ENCODE results near the gene CKAP4.

Gene CKAP4

DNA sequence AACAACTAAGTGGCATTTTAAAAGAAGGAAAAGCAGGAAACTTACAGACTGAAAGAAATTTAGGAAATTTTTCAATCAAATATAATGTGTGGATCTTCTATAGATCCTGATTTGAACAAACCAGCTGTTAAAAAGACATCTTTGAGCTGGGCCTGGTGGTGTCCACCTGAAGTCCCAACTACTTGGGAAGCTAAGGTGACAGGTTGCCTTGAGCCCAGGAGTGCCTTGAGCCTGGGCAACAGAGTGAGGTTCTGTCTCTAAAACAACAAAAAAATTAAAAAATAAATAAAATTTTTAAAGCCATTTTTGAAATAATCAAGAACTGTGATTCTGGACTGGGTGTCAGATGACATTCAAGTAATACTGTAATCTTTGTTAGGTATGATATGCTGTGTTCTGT lies 7.0 kb downstream of the CKAP4 start:
- Histone ChIP-seq H3K9me3 (replicated peaks in 1 of 2; ENCODE audit: control insufficient read depth in 2 of 2, insufficient read depth in 1 of 2, low read depth in 1 of 2, low read length in 2 of 2) (peaks cover 2 to 11% of the 10 kb centered on the region in 2 donors), H3K23ac (ENCODE audit: low read depth, low read length, poor library complexity) (no peak overlapping the region), H2BK120ac (ENCODE audit: low read depth, low read length) (no peak overlapping the region), H3K4me3 (ENCODE audit: low read length in 2 of 2) (no peak overlapping the region), H2BK15ac (ENCODE audit: low read length) (no peak overlapping the region), H2BK5ac (ENCODE audit: low read length) (no peak overlapping the region), H4K91ac (ENCODE audit: low read depth, low read length, poor library complexity) (no peak overlapping the region), H3K27ac (replicated peaks; ENCODE audit: low read length) (no peak overlapping the region), H3K27me3 (ENCODE audit: control insufficient read depth in 3 of 3, insufficient read depth in 3 of 3, low read depth in 1 of 3, low read length in 3 of 3) (no peaks in the 10 kb centered on the region), H2BK12ac (ENCODE audit: low read length) (no peak overlapping the region), H3K79me1 (ENCODE audit: low read depth, low read length) (peaks cover 4% of the 10 kb centered on the region), H3K4ac (ENCODE audit: low read length) (no peak overlapping the region), H3K18ac (ENCODE audit: low read length) (no peak overlapping the region), H2AFZ (ENCODE audit: low read length) (no peak overlapping the region), H4K8ac (ENCODE audit: low read depth, low read length) (no peak overlapping the region), H2AK5ac (ENCODE audit: low read depth, low read length) (no peak overlapping the region), H3K4me2 (ENCODE audit: insufficient read depth, low read length, poor library complexity, severe bottlenecking) (no peak overlapping the region), H3K4me1 (ENCODE audit: control insufficient read depth in 2 of 2, insufficient read depth in 1 of 2, low read depth in 1 of 2, low read length in 2 of 2) (peaks cover 9 to 11% of the 10 kb centered on the region in 2 donors), H3K9ac (ENCODE audit: low read depth, low read length, poor library complexity) (no peak overlapping the region), H3K14ac (ENCODE audit: low read length) (no peak overlapping the region), H3K36me3 (replicated peaks in 1 of 2; ENCODE audit: control insufficient read depth in 2 of 2, insufficient read depth in 2 of 2, low read length in 2 of 2) (peaks cover 35 to 86% of the 10 kb centered on the region in 2 donors)
- no peak for DNase-seq (ENCODE audit: low spot score)

- no peak for DNase-seq (ENCODE audit: low spot score)
- Histone ChIP-seq H3K9me3 (replicated peaks in 1 of 2; ENCODE audit: control insufficient read depth in 2 of 2, insufficient read depth in 1 of 2, low read depth in 1 of 2, low read length in 2 of 2) (peaks cover 2 to 11% of the 10 kb centered on the region in 2 donors), H2BK15ac (ENCODE audit: low read length) (no peak overlapping the region), H3K27ac (replicated peaks; ENCODE audit: low read length) (no peak overlapping the region), H3K23ac (ENCODE audit: low read depth, low read length, poor library complexity) (no peak overlapping the region), H3K18ac (ENCODE audit: low read length) (no peak overlapping the region), H3K9ac (ENCODE audit: low read depth, low read length, poor library complexity) (no peak overlapping the region), H3K4me2 (ENCODE audit: insufficient read depth, low read length, poor library complexity, severe bottlenecking) (no peak overlapping the region), H3K4me1 (ENCODE audit: control insufficient read depth in 2 of 2, insufficient read depth in 1 of 2, low read depth in 1 of 2, low read length in 2 of 2) (peaks cover 7 to 9% of the 10 kb centered on the region in 2 donors), H2BK12ac (ENCODE audit: low read length) (no peak overlapping the region), H3K14ac (ENCODE audit: low read length) (no peak overlapping the region), H3K4ac (ENCODE audit: low read length) (no peak overlapping the region), H4K91ac (ENCODE audit: low read depth, low read length, poor library complexity) (no peak overlapping the region), H3K27me3 (ENCODE audit: control insufficient read depth in 3 of 3, insufficient read depth in 3 of 3, low read depth in 1 of 3, low read length in 3 of 3) (no peaks in the 10 kb centered on the region), H4K8ac (ENCODE audit: low read depth, low read length) (no peak overlapping the region), H3K4me3 (ENCODE audit: low read length in 2 of 2) (no peak overlapping the region), H2BK5ac (ENCODE audit: low read length) (peak overlapping the region; percentile 9), H3K36me3 (replicated peaks in 1 of 2; ENCODE audit: control insufficient read depth in 2 of 2, insufficient read depth in 2 of 2, low read length in 2 of 2) (peaks cover 35 to 84% of the 10 kb centered on the region in 2 donors), H2AFZ (ENCODE audit: low read length) (no peak overlapping the region), H2BK120ac (ENCODE audit: low read depth, low read length) (no peak overlapping the region), H2AK5ac (ENCODE audit: low read depth, low read length) (no peak overlapping the region), H3K79me1 (ENCODE audit: low read depth, low read length) (peaks cover 2% of the 10 kb centered on the region)
- no CpG with 5 or more reads among the region's 12 CpGs for WGBS, 2 donors (ENCODE audit: extremely low coverage in 2 of 2, insufficient read length in 2 of 2, insufficient replicate concordance in 1 of 2)
These were observed 7.9 kb downstream of the CKAP4 start for GRCh38 chr12:106239951-106240335.

DNA sequence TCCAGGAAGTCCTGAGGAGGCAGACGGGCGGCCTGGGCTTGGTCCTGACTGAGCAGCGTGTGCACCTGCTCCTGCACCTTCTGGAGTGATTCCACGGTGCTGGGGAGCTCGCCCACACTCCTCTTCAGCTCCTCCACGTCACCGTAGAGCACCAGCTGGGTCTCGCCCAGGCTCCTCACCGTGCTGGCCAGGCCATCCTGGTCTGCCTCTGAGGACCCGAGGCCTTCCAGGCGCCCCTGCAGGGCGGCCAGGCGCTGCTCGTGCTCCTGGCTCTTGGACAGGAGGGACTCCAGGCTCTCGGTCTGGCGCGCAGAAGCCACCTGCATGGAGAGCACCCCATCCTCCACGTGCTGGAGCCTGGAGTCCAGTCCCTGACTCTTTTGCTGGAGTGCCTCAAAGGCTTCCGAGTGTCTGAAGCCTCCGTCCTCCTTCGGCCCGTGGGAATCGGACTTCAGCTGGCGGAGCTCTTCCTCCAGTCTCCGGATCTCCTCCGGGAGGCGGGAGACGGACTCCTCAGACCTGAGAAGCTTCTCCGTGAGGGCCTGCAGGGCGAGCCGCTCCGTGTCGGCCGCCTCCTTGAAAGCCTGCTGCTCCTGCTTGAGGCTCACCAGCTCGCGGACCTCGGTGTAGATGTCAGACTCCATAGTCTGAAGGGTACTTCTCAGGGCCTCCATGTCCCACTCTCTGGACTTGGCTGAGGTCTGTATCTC lies 8.4 kb downstream of the CKAP4 start:
- Histone ChIP-seq H2BK12ac (ENCODE audit: low read length) (no peak overlapping the region), H2BK5ac (ENCODE audit: low read length) (peak overlapping the region; percentile 9), H4K8ac (ENCODE audit: low read depth, low read length) (no peak overlapping the region), H3K36me3 (replicated peaks in 1 of 2; ENCODE audit: control insufficient read depth in 2 of 2, insufficient read depth in 2 of 2, low read length in 2 of 2) (peaks cover 35 to 78% of the 10 kb centered on the region in 2 donors), H3K4ac (ENCODE audit: low read length) (no peak overlapping the region), H3K79me1 (ENCODE audit: low read depth, low read length) (no peaks in the 10 kb centered on the region), H2AK5ac (ENCODE audit: low read depth, low read length) (no peak overlapping the region), H3K9ac (ENCODE audit: low read depth, low read length, poor library complexity) (peak overlapping the region; percentile 39), H3K27ac (replicated peaks; ENCODE audit: low read length) (peak overlapping the region; percentile 33), H2BK15ac (ENCODE audit: low read length) (no peak overlapping the region), H3K27me3 (ENCODE audit: control insufficient read depth in 3 of 3, insufficient read depth in 3 of 3, low read depth in 1 of 3, low read length in 3 of 3) (no peaks in the 10 kb centered on the region), H3K4me3 (ENCODE audit: low read length in 2 of 2) (no peak overlapping the region), H3K23ac (ENCODE audit: low read depth, low read length, poor library complexity) (no peak overlapping the region), H3K14ac (ENCODE audit: low read length) (no peak overlapping the region), H3K4me1 (ENCODE audit: control insufficient read depth in 2 of 2, insufficient read depth in 1 of 2, low read depth in 1 of 2, low read length in 2 of 2) (peaks cover 5 to 9% of the 10 kb centered on the region in 2 donors), H3K9me3 (replicated peaks in 1 of 2; ENCODE audit: control insufficient read depth in 2 of 2, insufficient read depth in 1 of 2, low read depth in 1 of 2, low read length in 2 of 2) (peaks cover 2 to 11% of the 10 kb centered on the region in 2 donors), H3K18ac (ENCODE audit: low read length) (no peak overlapping the region), H3K4me2 (ENCODE audit: insufficient read depth, low read length, poor library complexity, severe bottlenecking) (no peak overlapping the region), H4K91ac (ENCODE audit: low read depth, low read length, poor library complexity) (no peak overlapping the region), H2BK120ac (ENCODE audit: low read depth, low read length) (no peak overlapping the region), H2AFZ (ENCODE audit: low read length) (no peak overlapping the region)
- no peak for DNase-seq (ENCODE audit: low spot score)
- WGBS, 2 donors (ENCODE audit: extremely low coverage in 2 of 2, insufficient read length in 2 of 2, insufficient replicate concordance in 1 of 2), result no CpG with 5 or more reads among the region's 37 CpGs

DNA sequence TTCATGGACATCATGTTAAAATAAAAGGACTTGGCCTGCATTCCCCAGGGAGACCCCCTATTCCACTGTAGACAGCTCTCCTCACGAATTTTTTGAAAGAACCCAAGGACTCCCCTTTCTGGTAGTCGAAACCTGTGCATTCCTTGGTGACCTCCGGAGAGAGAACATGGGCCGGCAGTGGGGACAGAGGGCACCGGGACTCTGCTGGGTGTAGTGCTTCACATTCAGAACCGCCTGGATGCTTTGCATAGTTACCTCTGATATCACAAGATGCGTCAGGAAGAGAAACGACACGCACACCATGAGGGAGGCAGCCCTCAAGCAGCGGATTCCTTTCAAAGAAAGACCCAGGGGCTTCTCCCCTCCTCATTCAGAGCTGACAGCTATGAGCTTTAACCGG lies 9.7 kb downstream of the CKAP4 start:
- Histone ChIP-seq H2BK120ac (ENCODE audit: low read depth, low read length) (no peak overlapping the region), H3K4me2 (ENCODE audit: insufficient read depth, low read length, poor library complexity, severe bottlenecking) (no peak overlapping the region), H2BK15ac (ENCODE audit: low read length) (no peak overlapping the region), H2AFZ (ENCODE audit: low read length) (no peak overlapping the region), H3K27me3 (ENCODE audit: control insufficient read depth in 3 of 3, insufficient read depth in 3 of 3, low read depth in 1 of 3, low read length in 3 of 3) (no peaks in the 10 kb centered on the region), H3K79me1 (ENCODE audit: low read depth, low read length) (no peaks in the 10 kb centered on the region), H4K8ac (ENCODE audit: low read depth, low read length) (no peak overlapping the region), H3K27ac (replicated peaks; ENCODE audit: low read length) (no peak overlapping the region), H2BK5ac (ENCODE audit: low read length) (no peak overlapping the region), H3K4ac (ENCODE audit: low read length) (no peak overlapping the region), H3K4me1 (ENCODE audit: control insufficient read depth in 2 of 2, insufficient read depth in 1 of 2, low read depth in 1 of 2, low read length in 2 of 2) (peaks cover 5 to 9% of the 10 kb centered on the region in 2 donors), H2BK12ac (ENCODE audit: low read length) (no peak overlapping the region), H3K9ac (ENCODE audit: low read depth, low read length, poor library complexity) (no peak overlapping the region), H3K14ac (ENCODE audit: low read length) (no peak overlapping the region), H3K36me3 (replicated peaks in 1 of 2; ENCODE audit: control insufficient read depth in 2 of 2, insufficient read depth in 2 of 2, low read length in 2 of 2) (peaks cover 26 to 66% of the 10 kb centered on the region in 2 donors), H3K23ac (ENCODE audit: low read depth, low read length, poor library complexity) (no peak overlapping the region), H4K91ac (ENCODE audit: low read depth, low read length, poor library complexity) (no peak overlapping the region), H3K9me3 (replicated peaks in 1 of 2; ENCODE audit: control insufficient read depth in 2 of 2, insufficient read depth in 1 of 2, low read depth in 1 of 2, low read length in 2 of 2) (peaks cover 2 to 11% of the 10 kb centered on the region in 2 donors), H2AK5ac (ENCODE audit: low read depth, low read length) (no peak overlapping the region), H3K4me3 (ENCODE audit: low read length in 2 of 2) (no peak overlapping the region), H3K18ac (ENCODE audit: low read length) (no peak overlapping the region)
- DNase-seq (ENCODE audit: low spot score), result no peak
- no CpG with 5 or more reads among the region's 11 CpGs for WGBS, 2 donors (ENCODE audit: extremely low coverage in 2 of 2, insufficient read length in 2 of 2, insufficient replicate concordance in 1 of 2)
